ENCODE measurements around the gene MS4A2.

DNA sequence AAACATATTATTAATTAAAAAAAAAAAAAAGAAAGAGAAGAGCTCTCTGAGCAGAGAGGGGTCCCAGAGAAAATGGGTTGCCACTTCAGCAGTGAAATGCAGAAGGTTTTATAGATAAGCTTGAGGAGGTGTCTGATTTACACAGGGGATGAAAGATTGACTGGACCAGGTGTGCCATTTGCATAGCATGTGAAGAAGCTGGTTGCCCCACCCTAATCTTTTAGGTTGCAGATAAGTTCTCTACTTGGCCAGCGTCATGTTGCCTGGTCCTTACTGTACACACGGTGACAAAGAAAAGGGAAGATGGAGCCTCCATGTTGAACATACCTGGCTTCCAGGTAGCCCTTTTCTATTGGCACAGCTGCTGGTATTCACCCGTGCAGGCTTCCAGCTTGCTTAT lies 41.4 kb downstream of the MS4A2 start:
- TF ChIP-seq, protein P1, sequence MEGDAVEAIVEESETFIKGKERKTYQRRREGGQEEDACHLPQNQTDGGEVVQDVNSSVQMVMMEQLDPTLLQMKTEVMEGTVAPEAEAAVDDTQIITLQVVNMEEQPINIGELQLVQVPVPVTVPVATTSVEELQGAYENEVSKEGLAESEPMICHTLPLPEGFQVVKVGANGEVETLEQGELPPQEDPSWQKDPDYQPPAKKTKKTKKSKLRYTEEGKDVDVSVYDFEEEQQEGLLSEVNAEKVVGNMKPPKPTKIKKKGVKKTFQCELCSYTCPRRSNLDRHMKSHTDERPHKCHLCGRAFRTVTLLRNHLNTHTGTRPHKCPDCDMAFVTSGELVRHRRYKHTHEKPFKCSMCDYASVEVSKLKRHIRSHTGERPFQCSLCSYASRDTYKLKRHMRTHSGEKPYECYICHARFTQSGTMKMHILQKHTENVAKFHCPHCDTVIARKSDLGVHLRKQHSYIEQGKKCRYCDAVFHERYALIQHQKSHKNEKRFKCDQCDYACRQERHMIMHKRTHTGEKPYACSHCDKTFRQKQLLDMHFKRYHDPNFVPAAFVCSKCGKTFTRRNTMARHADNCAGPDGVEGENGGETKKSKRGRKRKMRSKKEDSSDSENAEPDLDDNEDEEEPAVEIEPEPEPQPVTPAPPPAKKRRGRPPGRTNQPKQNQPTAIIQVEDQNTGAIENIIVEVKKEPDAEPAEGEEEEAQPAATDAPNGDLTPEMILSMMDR (conservative IDR thresholded peaks at IDR 0.05): no peak
- no peak for TF ChIP-seq ZFX (IDR thresholded peaks at IDR 0.05)

Data from C4-2B (cell line).